Measurements from ENCODE around the gene WDR4. TPM values are rescaled to one million over a fixed set of nuclear protein-coding genes. Genes with fewer than 3 reads are reported as not detected.
A peak's percentile ranks its signal among the peaks of the same experiment; 100 is the strongest.

The WDR4 gene
- polyA plus RNA-seq, 2 of the 4 experiments (the other 2 are of a cell fraction) = 25.2 to 35.0 TPM

GRCh38 chr21:42851812-42852665 is 27.3 kb downstream of the WDR4 start:
- WGBS (ENCODE audit: missing lambda C conversion rate) = 91% methylated on average over 13 of the region's 19 CpGs
- TF ChIP-seq GATA3 (IDR thresholded peaks at IDR 0.05; ENCODE audit: borderline replicate concordance) = no peak
- TF ChIP-seq ZC3H11A (IDR thresholded peaks at IDR 0.05) = no peak
- no peak for TF ChIP-seq ESRRA (IDR thresholded peaks at IDR 0.05; ENCODE audit: borderline replicate concordance, low read length)
- TF ChIP-seq NR3C1 (IDR thresholded peaks at IDR 0.05) = no peak
- TF ChIP-seq HOXB13 (CRISPR knock-in tag; IDR thresholded peaks at IDR 0.05; ENCODE audit: low read depth) = no peak
- no peak for TF ChIP-seq POLR2AphosphoS2 (conservative IDR thresholded peaks at IDR 0.05; ENCODE audit: low read length)
- no peak for TF ChIP-seq RNF2 (IDR thresholded peaks at IDR 0.05; ENCODE audit: borderline replicate concordance, low read depth)
- TF ChIP-seq TP53 (CRISPR knock-in tag; IDR thresholded peaks at IDR 0.05) = no peak
- TF ChIP-seq PBX3 (IDR thresholded peaks at IDR 0.05) = no peak
- no peak for TF ChIP-seq MYC (IDR thresholded peaks at IDR 0.05; ENCODE audit: borderline replicate concordance, low read length)
- CTCF ChIA-PET = interaction anchor here (1.1 to 1.6 kb wide), 2 partner anchors 9 to 259 kb away, joined by 4 to 6 read pairs; no protein-coding TSS in a partner anchor

GRCh38 chr21:42850866-42851391 is 28.4 kb downstream of the WDR4 start:
- H3K4me3 ChIP-seq = no peak overlapping the region
- no peak for TF ChIP-seq MYC (IDR thresholded peaks at IDR 0.05; ENCODE audit: borderline replicate concordance, low read length)
- no peak for TF ChIP-seq CBX8 (IDR thresholded peaks at IDR 0.05)
- 0 out of 3 replicates have a peak, but pooled peaks have one; percentile 13 for TF ChIP-seq SMC3 (IDR thresholded peaks at IDR 0.05)
- no peak for TF ChIP-seq FOSL2 (IDR thresholded peaks at IDR 0.05)
- no peak for TF ChIP-seq FOSL2 (CRISPR knock-in tag; IDR thresholded peaks at IDR 0.05)
- no peak for TF ChIP-seq EHMT2 (IDR thresholded peaks at IDR 0.05; ENCODE audit: low read depth)
- TF ChIP-seq CTCF (IDR thresholded peaks at IDR 0.05) = peak; percentile 32; the same call in 2 of the 3 replicates
- TF ChIP-seq RAD21 (conservative IDR thresholded peaks at IDR 0.05 in 1 of 2, IDR thresholded peaks at IDR 0.05 in 1 of 2) = peak; percentile 12 to 24; a peak in 1 of 5 replicates
- no peak for TF ChIP-seq USF2 (IDR thresholded peaks at IDR 0.05)
- no peak for TF ChIP-seq CHD4 (IDR thresholded peaks at IDR 0.05; ENCODE audit: borderline replicate concordance)
- TF ChIP-seq ZSCAN20 (CRISPR knock-in tag; IDR thresholded peaks at IDR 0.05) = no peak
- TF ChIP-seq POLR2AphosphoS2 (conservative IDR thresholded peaks at IDR 0.05; ENCODE audit: low read length) = no peak
- TF ChIP-seq TFCP2L1 (CRISPR knock-in tag; IDR thresholded peaks at IDR 0.05) = no peak
- no peak for TF ChIP-seq RNF2 (IDR thresholded peaks at IDR 0.05; ENCODE audit: borderline replicate concordance, low read depth)
- no peak for TF ChIP-seq RFX5 (IDR thresholded peaks at IDR 0.05)
- TF ChIP-seq HEYL (CRISPR knock-in tag; IDR thresholded peaks at IDR 0.05) = no peak
- TF ChIP-seq E2F6 (IDR thresholded peaks at IDR 0.05; ENCODE audit: borderline replicate concordance, low read depth) = no peak
- no peak for TF ChIP-seq ZNF302 (CRISPR knock-in tag; IDR thresholded peaks at IDR 0.05)
- H3K4me2 ChIP-seq = no peak overlapping the region
- DNase-seq (ENCODE audit: low read depth in 1 of 2, low spot score in 1 of 2) (peak; percentile 23 to 36), ATAC-seq (peak; percentile 76 to 86; a peak in 5 of 6 replicates), FAIRE-seq (no peak)
- no peak overlapping the region for H3K27ac ChIP-seq
- H3K4me1 ChIP-seq = no peaks in the 10 kb centered on the region
- 75% methylated on average over 2 of the region's 21 CpGs for WGBS (ENCODE audit: missing lambda C conversion rate)
- ChIA-PET CTCF (interaction anchor here (1.1 to 1.6 kb wide), 2 partner anchors 8 to 258 kb away, joined by 4 to 6 read pairs; no protein-coding TSS in a partner anchor), POLR2A (no interaction called here)
- H3K9me3 ChIP-seq = no peaks in the 10 kb centered on the region

More at GRCh38 chr21:42851812-42852665, 27.3 kb downstream of the WDR4 start:
- FAIRE-seq (no peak), ATAC-seq (no peak), DNase-seq (ENCODE audit: low read depth in 1 of 2, low spot score in 1 of 2) (no peak)
- Histone ChIP-seq H3K4me2 (no peak overlapping the region), H3K9me3 (no peaks in the 10 kb centered on the region), H3K4me3 (no peak overlapping the region), H3K4me1 (no peaks in the 10 kb centered on the region), H3K27ac (no peak overlapping the region)
- POLR2A ChIA-PET = interaction anchor here (0.5 kb wide), 1 partner anchor 41 kb away, joined by 3 read pairs; no protein-coding TSS in a partner anchor

Data from A549 (cell line).